GM21528 (cell line): ENCODE measurements around the gene SRRM5.
"Not testable (repeated sequence)": the region's sequence is repeated elsewhere in the genome, so short reads cannot be mapped to it uniquely, and the experiment has no call there.

Experiments used
- ATAC-seq: cut with Tn5 transposase; IDR thresholded peaks from one replicate; pipeline ENCODE4 v1.9.1; 2021; ENCODE audit warnings: mild to moderate bottlenecking, moderate library complexity; ENCODE audit not compliant: unreplicated experiment, low FRiP score

SRRM5 gene

GRCh38 chr19:43612374-43612773, 486 bp downstream of the SRRM5 start:
- ATAC-seq: no peak

- no peak for ATAC-seq
Observed at GRCh38 chr19:43616306-43616705, 4.4 kb downstream of the SRRM5 start.

- ATAC-seq: no peak
Observed at GRCh38 chr19:43616954-43617353, 5.1 kb downstream of the SRRM5 start.

GRCh38 chr19:43618921-43619261, 7.0 kb downstream of the SRRM5 start:
- peak; percentile 25 for ATAC-seq

GRCh38 chr19:43619262-43620060, 7.6 kb downstream of the SRRM5 start, which contains the start of gene ZNF428:
ZNF428 (minus strand) TSS chr19:43619629; CDS start chr19:43614304, 5,325 bp downstream.
- peak; percentile 72 for ATAC-seq

GRCh38 chr19:43620061-43621001, 8.4 kb downstream of the SRRM5 start:
- no peak for ATAC-seq

- no peak for ATAC-seq
Observed at GRCh38 chr19:43622070-43622469, 10.2 kb downstream of the SRRM5 start.

- no peak for ATAC-seq
Observed at GRCh38 chr19:43622956-43623355, 11.1 kb downstream of the SRRM5 start.

GRCh38 chr19:43623889-43624670, 12.2 kb downstream of the SRRM5 start:
- no peak for ATAC-seq

- no peak for ATAC-seq
Observed at GRCh38 chr19:43624933-43625332, 13.0 kb downstream of the SRRM5 start.

- no peak for ATAC-seq
Observed at GRCh38 chr19:43625918-43626579, 14.2 kb downstream of the SRRM5 start.

GRCh38 chr19:43626838-43627237, 14.9 kb downstream of the SRRM5 start:
- no peak for ATAC-seq

- ATAC-seq: no peak
Observed at GRCh38 chr19:43628646-43629326, 16.9 kb downstream of the SRRM5 start.

GRCh38 chr19:43631491-43631890, 19.6 kb downstream of the SRRM5 start:
- ATAC-seq: no peak

- no peak for ATAC-seq
Observed at GRCh38 chr19:43633520-43633919, 21.6 kb downstream of the SRRM5 start.

- ATAC-seq: no peak
Observed at GRCh38 chr19:43634068-43634467, 22.2 kb downstream of the SRRM5 start.

GRCh38 chr19:43634506-43634871, 22.6 kb downstream of the SRRM5 start:
- no peak for ATAC-seq

GRCh38 chr19:43634872-43635560, 23.1 kb downstream of the SRRM5 start:
- no peak for ATAC-seq

GRCh38 chr19:43635561-43635940, 23.7 kb downstream of the SRRM5 start:
- ATAC-seq: not testable (repeated sequence)
